Stimulated activated naive CD4-positive, alpha-beta T cell (primary cell): ENCODE measurements around the gene PLAU.

Experiments
- DNase-seq, 6 experiments: peaks; one replicate each; lab custom pipeline; 2025; lab: John Stamatoyannopoulos, UW

Gene PLAU

GRCh38 chr10:73910764-73911552 lies at the start of gene PLAU:
TSS of gene PLAU (plus strand) at chr10:73911132. CDS start at chr10:73911556, 424 bp downstream.
- DNase-seq: peak in 4 of 6 experiments; percentile 25 to 52 (median 40)

- no peak for DNase-seq
Measured at GRCh38 chr10:73862011-73862410, 48.9 kb upstream of the PLAU start.

DNA sequence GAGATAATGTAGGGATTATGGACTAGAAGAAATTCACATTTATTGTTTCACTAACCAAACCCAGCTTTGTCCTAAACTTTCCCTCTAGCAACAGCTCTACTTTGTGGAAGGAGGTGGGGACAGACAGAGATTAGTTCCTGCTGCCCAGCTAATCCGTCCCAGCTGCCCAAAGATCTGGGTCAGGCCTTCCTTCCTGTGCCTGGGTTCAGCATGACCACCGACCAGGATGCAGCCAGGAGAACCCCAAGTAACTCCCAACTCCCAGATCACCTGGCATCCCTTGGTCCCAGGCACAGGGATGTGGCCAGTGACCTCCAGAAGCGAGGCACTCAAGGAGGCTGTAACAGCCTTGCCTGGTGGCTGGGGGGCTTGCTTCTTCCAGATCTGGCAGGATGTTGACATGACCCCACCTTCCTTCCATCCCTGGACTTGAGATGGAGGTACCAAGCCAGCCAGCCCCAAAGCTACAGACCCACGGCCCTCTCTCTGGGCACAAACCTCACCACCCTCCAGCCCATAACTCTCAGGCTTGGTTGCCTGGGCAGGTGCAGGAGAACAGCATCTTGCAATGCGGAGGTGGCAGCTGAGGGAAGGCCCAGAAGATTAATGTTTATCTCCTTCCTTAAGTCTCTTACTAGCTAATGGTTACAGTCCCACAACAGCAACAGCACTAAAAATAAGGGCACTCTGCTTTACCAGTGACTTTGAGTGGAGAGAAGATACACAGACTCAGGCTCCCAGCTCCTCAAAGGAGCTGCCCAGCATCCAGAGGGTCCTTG lies 47.7 kb upstream of the PLAU start:
- DNase-seq: no peak

DNA sequence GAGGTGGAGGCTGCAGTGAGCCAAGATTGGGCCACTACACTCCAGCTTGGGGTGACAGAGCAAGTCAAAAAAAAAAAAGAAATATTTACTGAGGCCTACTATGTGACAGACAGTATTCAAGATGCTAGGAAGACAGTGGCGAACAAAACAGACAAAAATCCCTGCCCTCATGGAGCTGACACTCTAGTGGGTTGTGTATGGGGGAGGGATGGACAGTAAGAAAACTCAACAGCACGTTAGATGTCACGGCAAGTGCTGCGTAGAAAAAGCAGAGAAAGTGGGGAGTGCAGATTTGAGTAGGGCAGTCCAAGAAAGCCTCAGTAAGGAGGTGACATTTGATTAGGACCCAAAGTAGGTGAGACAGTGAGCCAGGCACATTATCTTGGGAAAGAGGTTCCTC lies 46.7 kb upstream of the PLAU start:
- no peak for DNase-seq

GRCh38 chr10:73865107-73865458 lies 45.8 kb upstream of the PLAU start:
- DNase-seq: no peak

GRCh38 chr10:73865459-73866442 lies 45.2 kb upstream of the PLAU start:
- DNase-seq: peak; percentile 30 to 51 (median 36)

DNA sequence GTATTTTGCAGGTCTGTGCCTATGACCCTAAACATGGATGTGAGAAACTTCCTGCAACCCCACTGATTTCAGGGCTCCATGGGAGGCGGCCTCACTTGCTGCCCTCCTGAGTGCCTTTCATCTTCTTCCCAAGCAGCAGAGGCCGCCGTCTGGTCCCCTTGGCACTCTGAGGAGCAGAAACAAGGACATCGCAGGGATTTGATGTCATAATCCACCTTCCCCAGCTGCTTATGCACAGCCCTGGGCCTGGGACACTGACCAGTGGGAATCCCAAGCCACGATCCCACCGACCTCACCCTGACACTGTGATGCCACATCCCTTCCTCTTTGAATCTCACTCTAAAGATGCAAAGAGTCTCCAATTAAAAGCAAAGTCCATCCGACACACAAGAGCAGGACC lies 44.3 kb upstream of the PLAU start:
- no peak for DNase-seq

DNA sequence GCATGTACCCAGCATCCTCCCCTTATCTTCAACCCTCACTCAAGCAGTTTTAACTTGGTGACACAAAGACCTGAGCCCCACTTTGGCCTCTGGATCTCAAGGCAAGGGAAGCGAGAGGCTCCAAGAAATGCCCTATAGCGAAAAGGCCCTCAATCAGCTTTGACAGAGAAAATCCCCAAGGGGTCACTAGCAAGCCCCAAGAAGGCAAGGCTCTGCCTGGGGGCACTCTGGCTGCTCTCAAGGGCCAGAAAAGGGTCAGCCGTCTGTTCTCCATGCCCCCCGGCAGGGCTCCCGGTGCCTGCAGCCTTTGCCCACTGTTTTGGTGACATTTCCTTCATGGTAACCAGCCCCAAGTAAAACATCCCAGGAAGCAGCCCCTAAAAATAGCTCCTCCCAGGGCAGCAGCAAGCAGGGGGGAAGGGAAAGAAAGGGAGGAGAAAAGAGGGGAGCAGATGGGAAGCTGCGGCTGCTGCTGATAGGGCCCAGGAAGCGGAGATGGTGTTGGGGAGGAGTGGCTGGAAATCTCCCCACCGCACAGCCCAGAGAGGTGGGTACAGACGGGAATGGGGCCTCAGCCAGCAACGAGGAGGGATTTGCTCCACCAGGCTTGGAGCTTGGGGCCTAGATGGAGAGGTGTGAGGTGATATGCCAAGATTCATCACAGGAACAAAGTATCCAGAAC lies 43.7 kb upstream of the PLAU start:
- no peak for DNase-seq

DNA sequence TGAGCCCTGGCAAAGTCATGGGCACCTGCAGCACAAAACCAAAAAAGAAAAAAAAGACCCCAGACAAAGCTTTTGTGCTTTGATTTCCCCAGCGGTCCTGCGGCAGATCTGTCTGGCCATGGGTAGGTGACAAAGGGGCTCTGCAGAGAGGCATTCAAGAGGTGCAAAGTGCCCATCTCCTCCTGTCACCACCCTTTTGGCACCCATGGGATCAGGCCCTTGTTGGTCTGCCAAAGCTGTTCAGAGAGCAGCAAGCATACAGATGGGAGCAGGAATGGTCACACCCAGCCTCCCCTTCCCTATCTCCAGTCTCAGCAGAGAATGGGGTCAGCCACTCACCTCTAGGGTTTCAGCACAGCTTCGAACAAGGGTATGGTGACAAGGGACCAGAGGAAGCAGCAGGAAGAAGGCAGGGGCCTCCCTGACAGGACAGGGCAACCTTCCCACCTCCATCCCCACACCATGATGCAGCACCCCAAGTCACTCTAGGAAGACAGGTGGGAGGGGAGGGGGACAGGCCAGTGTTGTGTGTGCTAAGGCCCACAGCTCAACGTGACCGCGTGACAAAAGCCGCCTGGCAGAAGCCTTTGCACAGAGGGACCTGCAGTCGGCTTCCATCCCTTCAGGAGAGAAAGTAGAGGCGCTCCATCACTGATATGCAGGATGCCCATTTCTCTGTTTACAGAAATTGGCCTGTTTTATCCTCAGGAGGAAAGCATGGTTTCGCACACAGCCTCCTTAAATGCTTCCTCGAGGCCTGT lies 42.9 kb upstream of the PLAU start:
- no peak for DNase-seq

DNA sequence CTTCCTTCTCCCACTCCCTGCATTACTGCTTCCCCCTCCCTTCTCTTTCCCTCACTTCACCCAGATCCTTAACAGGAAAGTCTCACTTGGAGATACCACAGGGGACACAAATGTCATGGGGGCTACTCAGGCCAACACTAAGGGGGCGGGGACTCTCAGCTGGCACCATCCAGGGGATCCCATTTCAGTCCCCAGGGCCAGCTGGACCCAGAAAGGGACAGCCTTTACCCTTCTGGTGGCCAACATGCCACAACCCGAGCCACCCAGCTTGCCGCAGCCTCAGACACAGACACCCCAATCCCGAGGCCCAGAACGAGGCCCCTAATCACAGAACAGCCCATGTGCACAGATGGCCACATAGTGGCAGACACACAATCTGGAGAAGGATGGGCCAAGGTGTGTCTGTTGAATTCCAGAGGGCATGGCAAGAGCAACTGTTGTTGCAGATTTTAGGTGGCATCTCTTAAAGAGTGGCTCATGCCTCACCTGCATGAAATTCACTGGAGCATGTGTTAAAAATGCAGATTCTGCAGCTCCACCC lies 42.2 kb upstream of the PLAU start:
- no peak for DNase-seq

DNA sequence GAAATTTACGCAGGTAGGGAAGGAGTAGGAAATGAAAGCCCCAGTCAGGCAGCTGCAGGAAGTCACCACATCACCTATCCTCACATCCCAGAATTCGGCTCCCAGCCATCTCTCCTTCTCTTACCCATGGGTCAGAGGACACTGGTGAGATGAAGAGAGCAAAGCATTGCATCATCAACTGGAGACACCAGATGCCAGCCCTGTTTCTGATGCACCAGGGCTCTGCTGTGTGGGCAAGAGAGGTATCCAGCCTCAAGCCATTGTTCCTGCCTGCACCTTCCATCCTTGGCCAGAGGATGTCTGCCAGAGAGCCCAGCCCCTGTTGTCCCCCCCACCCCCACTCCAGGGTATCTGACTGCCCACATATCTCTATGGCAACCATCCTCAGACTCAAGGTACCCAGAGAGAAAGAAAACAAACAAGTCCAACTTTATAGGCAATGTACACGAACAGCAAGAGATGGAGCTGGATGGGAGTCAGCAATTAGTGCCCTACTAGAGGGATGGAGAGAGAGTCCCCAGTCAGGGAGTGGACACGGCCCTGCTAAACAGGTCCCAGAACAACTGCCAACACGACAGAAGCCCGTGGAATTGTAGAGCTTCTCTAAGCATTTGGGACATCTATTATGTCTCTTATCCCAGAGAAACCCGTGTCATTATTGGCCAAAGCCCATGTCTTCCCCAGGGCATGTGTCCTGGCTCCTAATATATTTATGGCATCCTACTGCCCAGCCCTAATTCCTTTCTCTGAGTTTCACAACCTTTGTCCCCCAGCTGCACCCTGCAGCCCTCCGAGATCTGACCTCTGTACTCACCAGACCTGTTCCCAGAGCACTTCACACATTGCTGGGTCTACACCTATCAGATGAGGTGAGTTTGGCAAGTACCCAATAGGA lies 39.4 kb upstream of the PLAU start:
- DNase-seq: no peak

DNA sequence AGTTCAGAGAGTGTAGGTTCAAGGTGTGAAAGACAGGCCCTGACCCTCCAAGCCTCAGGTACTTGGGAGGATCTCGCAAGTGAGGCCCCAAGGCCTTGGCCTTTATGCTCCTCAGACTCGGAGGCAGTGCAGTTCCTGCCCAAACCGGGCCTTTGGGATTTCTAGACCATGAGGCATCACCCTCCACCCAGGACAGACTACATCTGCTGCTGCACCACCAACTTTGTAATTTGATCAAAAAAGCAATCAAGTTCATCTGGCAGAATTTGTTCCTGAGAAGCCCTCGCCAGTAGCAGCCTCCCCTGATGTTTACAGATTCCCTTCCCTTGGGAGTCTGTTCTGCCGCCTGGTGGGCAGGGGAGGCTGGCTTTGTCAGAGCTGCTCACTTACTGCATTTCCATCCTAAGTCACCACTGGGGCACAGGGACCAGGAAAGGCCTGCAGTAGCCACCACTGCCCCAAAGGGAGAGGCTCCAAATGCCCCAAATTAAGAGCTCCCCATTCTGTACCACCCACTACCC lies 38.7 kb upstream of the PLAU start:
- DNase-seq: no peak

- peak in 1 of 6 experiments; percentile 7 for DNase-seq
Measured at GRCh38 chr10:73873142-73873837, 37.6 kb upstream of the PLAU start.

DNA sequence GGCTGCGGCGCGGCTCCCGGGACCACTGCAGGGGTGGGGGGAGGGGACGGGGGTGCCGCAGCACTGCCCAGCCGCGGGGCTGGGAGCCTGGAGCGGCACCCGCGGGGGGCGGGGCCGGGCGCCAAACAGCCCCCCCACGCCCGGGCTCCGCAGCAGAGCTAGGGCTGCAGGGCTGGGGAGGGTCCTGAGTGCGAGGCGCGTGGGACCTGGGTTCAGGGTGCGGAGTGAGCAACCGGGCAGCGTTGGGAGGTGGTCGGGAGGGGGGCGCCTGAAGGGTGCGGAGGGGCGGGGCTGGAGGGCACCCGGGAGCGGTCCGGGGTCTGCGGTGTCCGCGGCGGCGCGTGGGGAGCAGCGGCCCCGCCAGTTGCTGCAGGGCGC lies 37.1 kb upstream of the PLAU start:
- DNase-seq: peak in 1 of 6 experiments; percentile 27

DNA sequence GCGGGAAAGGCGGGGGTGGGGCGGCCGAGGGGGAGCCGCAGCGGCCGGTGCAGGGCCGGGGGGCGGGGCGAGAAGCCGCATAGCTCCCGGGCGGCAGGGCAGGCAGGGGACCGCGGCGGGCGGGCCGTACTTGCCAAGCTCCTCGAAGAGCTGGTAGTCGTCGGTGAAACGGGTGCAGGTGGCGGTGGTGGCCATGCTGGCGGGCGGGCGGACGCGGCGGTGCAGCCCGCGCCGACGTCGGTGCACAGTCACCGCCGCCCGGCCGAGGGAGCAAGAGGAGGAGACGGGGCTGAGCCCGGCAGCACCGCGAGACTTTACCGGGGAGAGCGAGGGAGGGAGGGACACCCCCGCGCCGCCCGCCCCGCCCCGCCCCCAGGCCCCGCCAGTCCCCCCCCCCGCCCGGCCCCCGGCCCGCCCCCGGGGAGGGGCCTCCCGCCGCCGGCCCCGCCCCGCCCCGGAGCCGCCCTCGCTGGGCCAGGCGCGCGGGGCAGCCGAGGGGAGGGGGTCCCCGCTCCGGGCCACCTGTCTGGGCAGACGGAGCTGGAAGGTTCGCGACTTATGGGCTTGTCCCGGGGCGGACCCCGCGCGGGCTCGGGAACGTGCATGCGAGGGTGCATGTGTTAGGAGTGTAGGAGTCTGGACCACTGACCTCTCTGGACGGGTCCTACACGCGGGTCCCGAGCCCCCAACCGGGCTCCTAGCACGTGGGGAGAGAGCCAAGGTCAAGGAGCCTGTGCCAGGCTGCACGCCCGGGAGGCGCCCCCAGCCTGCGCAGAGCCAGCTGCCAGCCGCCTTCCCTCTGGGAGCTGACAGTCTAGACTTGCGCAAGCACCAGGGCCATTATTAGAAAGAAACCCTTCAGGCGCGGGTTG lies 36.4 kb upstream of the PLAU start, which contains the start of gene CAMK2G:
Gene CAMK2G, minus strand, starts transcription at position 289 of the 872 bp plus-strand sequence. Its CDS starts 94 bp downstream, at position 195.
- peak; percentile 70 to 84 (median 80) for DNase-seq

DNA sequence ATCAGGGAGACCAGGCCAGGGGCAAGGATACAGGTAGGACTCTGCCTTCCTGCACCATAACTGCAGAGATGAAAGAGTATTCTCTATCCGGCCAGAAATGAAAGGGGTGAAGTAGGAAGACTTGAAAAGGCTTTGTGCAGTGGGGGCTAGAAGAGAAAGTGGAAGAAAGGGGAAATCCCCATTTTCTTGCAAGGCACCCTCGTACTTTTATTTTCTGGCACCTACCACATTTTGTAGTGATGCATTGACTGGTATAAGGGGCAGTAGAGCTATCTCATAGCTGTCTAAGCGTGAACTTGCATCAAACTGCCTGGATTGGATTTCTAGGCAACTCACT lies 35.8 kb upstream of the PLAU start:
- DNase-seq: peak in 5 of 6 experiments; percentile 36 to 79 (median 70)

DNA sequence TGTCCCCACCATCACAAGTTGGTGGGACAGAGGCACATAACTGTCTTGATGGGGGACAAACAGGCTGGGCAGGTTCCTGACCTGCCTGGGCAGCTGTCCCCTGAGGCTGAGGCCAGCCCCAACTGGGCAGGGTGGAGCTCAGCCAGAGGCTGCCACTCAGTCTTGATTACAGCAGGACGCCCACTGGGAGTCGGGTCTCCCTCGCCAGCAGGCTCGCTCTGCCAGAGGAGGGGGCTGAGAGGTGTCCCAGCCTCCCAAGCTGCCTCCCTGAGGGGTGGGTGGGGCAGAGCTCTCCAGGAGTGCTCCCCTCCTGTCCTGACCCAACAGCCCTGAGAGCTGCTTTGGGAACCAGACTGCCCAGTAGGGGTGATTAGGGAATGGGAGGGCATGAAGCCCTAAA lies 34.8 kb upstream of the PLAU start:
- DNase-seq: no peak

GRCh38 chr10:73876566-73876965 lies 34.4 kb upstream of the PLAU start:
- DNase-seq: no peak
